CD14-positive monocyte (primary cell): ENCODE measurements around the gene CDC42EP3. TPM values are rescaled to one million over a fixed set of nuclear protein-coding genes. Genes with fewer than 3 reads are reported as not detected.

ENCODE experiments used
- DNase-seq, 3 donors: peaks; one replicate each; pipeline ENCODE4 v3.0.0-alpha.2; 2011 to 2022
- H2AFZ ChIP-seq: 2 replicates; pipeline ENCODE4 v1.6.0; 2012; ENCODE audit warnings: mild to moderate bottlenecking, low read depth, low read length, inconsistent platforms; ENCODE audit not compliant: insufficient read depth, poor library complexity, severe bottlenecking
- H3K27ac ChIP-seq, 2 donors: 1 replicate in 1 of 2; 2 replicates in 1 of 2; pipeline ENCODE4 v1.5.1; 2012 to 2013; ENCODE audit warnings: low read length in 2 of 2, control low read depth in 1 of 2, inconsistent platforms in 1 of 2, low read depth in 1 of 2, mild to moderate bottlenecking in 1 of 2
- H3K27me3 ChIP-seq, 2 donors: one replicate each; pipeline versions ENCODE4 v1.6.0 to v1.6.1; 2011 to 2013; ENCODE audit warnings: low read length in 2 of 2; ENCODE audit not compliant: control insufficient read depth in 2 of 2, insufficient read depth in 2 of 2
- H3K36me3 ChIP-seq, 2 donors: replicated peaks in 1 of 2; 1 replicate in 1 of 2; 2 replicates in 1 of 2; pipeline versions ENCODE4 v1.5.1 to v1.6.1; 2012 to 2013; ENCODE audit warnings: low read length in 2 of 2, control low read depth in 1 of 2, inconsistent platforms in 1 of 2, mild to moderate bottlenecking in 1 of 2; ENCODE audit not compliant: insufficient read depth in 2 of 2, control insufficient read depth in 1 of 2
- H3K4me1 ChIP-seq, 2 donors: 1 replicate in 1 of 2; 2 replicates in 1 of 2; pipeline versions ENCODE4 v1.5.1 to v1.6.1; 2012 to 2013; ENCODE audit warnings: low read length in 2 of 2, control low read depth in 1 of 2, inconsistent platforms in 1 of 2, mild to moderate bottlenecking in 1 of 2, moderate library complexity in 1 of 2; ENCODE audit not compliant: insufficient read depth in 2 of 2, control insufficient read depth in 1 of 2
- H3K4me2 ChIP-seq: replicated peaks from 2 replicates; pipeline ENCODE3; 2012; ENCODE audit warnings: low read length, moderate library complexity, mild to moderate bottlenecking; ENCODE audit not compliant: poor library complexity, severe bottlenecking; ENCODE audit errors: extremely low read depth
- H3K4me3 ChIP-seq, 3 experiments: fragments of 200-600 bp in 1 of 3; sonication (generic) in 1 of 3; replicated peaks in 1 of 3; 1 replicate in 2 of 3; 2 replicates in 1 of 3; pipeline ENCODE4 v1.5.1; 2011 to 2013; ENCODE audit warnings: low read length in 3 of 3, mild to moderate bottlenecking in 3 of 3, control low read depth in 2 of 3, low read depth in 2 of 3, inconsistent platforms in 1 of 3, moderate library complexity in 1 of 3
- H3K79me2 ChIP-seq: 2 replicates; pipeline ENCODE4 v1.6.0; 2012; ENCODE audit warnings: mild to moderate bottlenecking, control low read depth, inconsistent platforms, low read length, moderate library complexity; ENCODE audit not compliant: insufficient read depth
- H3K9ac ChIP-seq: 2 replicates; pipeline ENCODE4 v1.6.0; 2017; ENCODE audit warnings: low read length, mild to moderate bottlenecking; ENCODE audit not compliant: insufficient read depth, poor library complexity, severe bottlenecking
- H3K9me3 ChIP-seq, 2 donors: replicated peaks in 1 of 2; 1 replicate in 1 of 2; 2 replicates in 1 of 2; pipeline versions ENCODE4 v1.5.1 to v1.6.1; 2012 to 2013; ENCODE audit warnings: low read length in 2 of 2, control low read depth in 1 of 2; ENCODE audit not compliant: control insufficient read depth in 1 of 2, insufficient read depth in 1 of 2
- H4K20me1 ChIP-seq: 2 replicates; pipeline ENCODE4 v1.6.0; 2012; ENCODE audit warnings: mild to moderate bottlenecking, low read length, control low read depth, moderate library complexity; ENCODE audit not compliant: insufficient read depth
- H3K27ac Mint-ChIP-seq, 7 donors: one replicate each; pipeline ENCODE4 v1.8.0; 2020; ENCODE audit warnings: mild to moderate bottlenecking in 7 of 7, mixed read lengths in 7 of 7, moderate library complexity in 6 of 7, inconsistent platforms in 2 of 7
- H3K27me3 Mint-ChIP-seq, 3 donors: one replicate each; pipeline ENCODE4 v1.8.0; 2021 to 2022; ENCODE audit warnings: low read depth in 3 of 3, mild to moderate bottlenecking in 3 of 3, mixed read lengths in 3 of 3, moderate library complexity in 3 of 3, inconsistent platforms in 1 of 3
- H3K36me3 Mint-ChIP-seq, 2 donors: one replicate each; pipeline ENCODE4 v1.8.0; 2020; ENCODE audit warnings: mixed read lengths in 2 of 2, inconsistent platforms in 1 of 2, mild to moderate bottlenecking in 1 of 2
- H3K4me1 Mint-ChIP-seq: one replicate; pipeline ENCODE4 v1.8.0; 2020; ENCODE audit warnings: mild to moderate bottlenecking, mixed read lengths
- H3K4me3 Mint-ChIP-seq, 2 donors: one replicate each; pipeline ENCODE4 v1.8.0; 2020; ENCODE audit warnings: mild to moderate bottlenecking in 2 of 2, mixed read lengths in 2 of 2, moderate library complexity in 1 of 2
- H3K9me3 Mint-ChIP-seq, 7 donors: one replicate each; pipeline ENCODE4 v1.8.0; 2020 to 2022; ENCODE audit warnings: mixed read lengths in 7 of 7, mild to moderate bottlenecking in 6 of 7, moderate library complexity in 6 of 7, inconsistent platforms in 2 of 7
- CTCF ChIP-seq: fragments of 200-600 bp; IDR thresholded peaks from one replicate; pipeline ENCODE4 v1.8.0; 2022; ENCODE audit warnings: antibody characterized with exemption, mild to moderate bottlenecking
- WGBS: methylation state at CpG from one replicate; pipeline ENCODE4 v1.1.5; 2013; ENCODE audit warnings: missing lambda C conversion rate; ENCODE audit not compliant: insufficient coverage; 5-methylcytosine and 5-hydroxymethylcytosine counted together
- intact Hi-C, 2 donors: fragments of 100-400 bp; cut with micrococcal nuclease; formaldehyde crosslinking; loops; one replicate each; pipeline versions ENCODE4 v1.15.0 to v1.15.1; 2023
- polyA plus RNA-seq, 3 donors: library from polyadenylated mRNA; depleted of rRNA in 1 of 3; unstranded in 2 of 3; stranded (reverse) in 1 of 3; fragments of 300-500 nt in 2 of 3; fragments of >200 nt in 1 of 3; fragmentation: Illumina TruSeq in 2 of 3; gene quantifications; 1 replicate in 2 of 3; 2 replicates in 1 of 3; pipeline ENCODE4 v1.2.3, GENCODE V29; 2012 to 2021

Gene CDC42EP3
- polyA plus RNA-seq, 3 donors = 179 to 272 (median 249) TPM

GRCh38 chr2:37672870-37673184, 1.4 kb upstream of the CDC42EP3 start:
- Mint-ChIP-seq H3K4me1 (peaks cover 56% of the 10 kb centered on the region), H3K9me3 (no peaks in the 10 kb centered on the region), H3K27me3 (peaks cover 0 to 2% (median 0%) of the 10 kb centered on the region in 3 donors), H3K27ac (peak overlapping the region; percentile 88 to 98 (median 93)), H3K36me3 (peaks cover 19 to 25% of the 10 kb centered on the region in 2 donors), H3K4me3 (peak overlapping the region; percentile 82 to 86)
- intact Hi-C loops = loop anchor here (2.0 to 10.0 kb wide), 5 partner anchors 36 to 159 kb away; no protein-coding TSS in a partner anchor
- peaks cover 37% of the 10 kb centered on the region for H4K20me1 ChIP-seq
- H3K27me3 ChIP-seq = no peaks in the 10 kb centered on the region
- H2AFZ ChIP-seq = peak overlapping the region; percentile 75
- peaks cover 59% of the 10 kb centered on the region for H3K79me2 ChIP-seq
- H3K9me3 ChIP-seq = no peaks in the 10 kb centered on the region
- peak overlapping the region; percentile 94 for H3K4me2 ChIP-seq
- peaks cover 2 to 6% of the 10 kb centered on the region in 2 donors for H3K36me3 ChIP-seq
- peaks cover 44 to 58% of the 10 kb centered on the region in 2 donors for H3K4me1 ChIP-seq
- peak overlapping the region; percentile 94 for H3K9ac ChIP-seq
- WGBS = 12% methylated on average over 5 of the region's 7 CpGs
- DNase-seq = no peak
- peak overlapping the region; percentile 95 to 97 for H3K27ac ChIP-seq
- peak overlapping the region; percentile 95 to 98 (median 97) for H3K4me3 ChIP-seq
- no peak for TF ChIP-seq CTCF

GRCh38 chr2:37672104-37672869, 845 bp upstream of the CDC42EP3 start:
- Histone ChIP-seq H3K27ac (peak overlapping the region; percentile 95 to 97), H3K36me3 (peaks cover 4 to 7% of the 10 kb centered on the region in 2 donors), H4K20me1 (peaks cover 42% of the 10 kb centered on the region), H3K9me3 (no peaks in the 10 kb centered on the region), H3K9ac (peak overlapping the region; percentile 94), H3K79me2 (peaks cover 64% of the 10 kb centered on the region), H3K4me3 (peak overlapping the region; percentile 95 to 98 (median 97)), H3K4me2 (peak overlapping the region; percentile 94), H3K27me3 (no peaks in the 10 kb centered on the region), H2AFZ (peak overlapping the region; percentile 75), H3K4me1 (peaks cover 49 to 59% of the 10 kb centered on the region in 2 donors)
- Mint-ChIP-seq H3K27me3 (peaks cover 0 to 2% (median 0%) of the 10 kb centered on the region in 3 donors), H3K36me3 (peaks cover 23 to 30% of the 10 kb centered on the region in 2 donors), H3K4me3 (peak overlapping the region; percentile 82 to 86), H3K27ac (peak overlapping the region; percentile 91 to 98 (median 95)), H3K4me1 (peaks cover 57% of the 10 kb centered on the region), H3K9me3 (no peaks in the 10 kb centered on the region)
- WGBS = under 1% methylated on average over 66 of the region's 69 CpGs
- TF ChIP-seq CTCF = no peak
- DNase-seq = peak; percentile 67 to 76 (median 74)
- intact Hi-C loops = loop anchor here (2.0 to 10.0 kb wide), 5 partner anchors 35 to 160 kb away; no protein-coding TSS in a partner anchor
